Measurements from ENCODE around the gene BST1.

Gene BST1

GRCh38 chr4:15704129-15704528, 1.3 kb downstream of the BST1 start:
- no peak for DNase-seq
- Histone ChIP-seq H3K9ac (ENCODE audit: low read length) (no peak overlapping the region), H3K4ac (ENCODE audit: low read depth, low read length) (no peak overlapping the region), H3K4me3 (ENCODE audit: low read length) (no peak overlapping the region), H2BK15ac (replicated peaks; ENCODE audit: low read depth) (no peak overlapping the region), H2BK5ac (ENCODE audit: low read length) (no peak overlapping the region), H4K8ac (ENCODE audit: low read depth, low read length) (no peak overlapping the region), H3K56ac (ENCODE audit: low read length) (no peak overlapping the region), H3K23ac (ENCODE audit: low read length) (no peak overlapping the region), H3K79me2 (ENCODE audit: control insufficient read depth, insufficient read depth, low read length) (no peaks in the 10 kb centered on the region), H3K79me1 (ENCODE audit: low read length) (no peaks in the 10 kb centered on the region), H2AK5ac (ENCODE audit: low read length) (no peak overlapping the region), H2BK120ac (ENCODE audit: low read depth, low read length) (no peak overlapping the region), H3K27ac (ENCODE audit: low read depth, low read length) (no peak overlapping the region), H3K27me3 (ENCODE audit: insufficient read depth, low read length, poor library complexity) (no peaks in the 10 kb centered on the region), H3K4me1 (ENCODE audit: control insufficient read depth, low read depth, low read length) (no peaks in the 10 kb centered on the region), H3K4me2 (ENCODE audit: low read length) (no peak overlapping the region), H3K18ac (ENCODE audit: low read length) (no peak overlapping the region), H3K36me3 (ENCODE audit: control insufficient read depth, insufficient read depth, low read length) (no peaks in the 10 kb centered on the region), H4K5ac (ENCODE audit: low read length) (no peak overlapping the region)

DNA sequence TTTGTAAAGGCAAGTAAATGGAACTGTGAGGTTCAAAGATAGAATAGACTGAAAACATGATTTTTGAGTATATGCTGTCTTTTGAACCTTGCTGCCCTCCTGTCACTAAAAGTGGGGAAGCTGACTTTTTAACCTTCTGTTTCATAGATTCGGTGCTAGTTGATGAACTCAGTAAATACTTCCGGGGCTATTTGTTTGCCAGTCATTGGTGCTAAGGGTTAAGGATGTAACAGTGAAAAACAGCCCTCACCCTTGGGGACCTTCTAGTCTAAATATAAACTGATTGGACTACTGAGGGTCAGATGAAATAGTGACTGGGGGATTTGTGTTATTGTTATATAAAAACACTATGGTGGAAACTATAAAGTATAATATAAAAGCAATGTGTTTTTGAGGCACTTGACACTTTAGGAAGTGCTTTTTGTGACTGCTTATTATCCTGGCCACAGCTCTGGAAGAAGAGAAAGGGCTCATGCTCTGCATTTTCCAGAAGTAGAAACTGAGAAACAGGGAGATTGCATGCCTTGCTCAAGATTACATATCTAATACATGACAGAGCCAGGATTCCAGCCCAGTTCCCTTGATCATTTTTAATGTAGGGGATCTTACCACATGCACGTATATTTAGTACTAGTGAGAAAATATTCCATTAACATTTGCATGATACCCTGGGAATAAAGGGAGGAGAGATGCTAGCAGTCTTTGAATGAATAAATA, 3.9 kb downstream of the BST1 start:
- no peaks in the 10 kb centered on the region for H3K79me2 ChIP-seq (ENCODE audit: control insufficient read depth, insufficient read depth, low read length)
- H3K27me3 ChIP-seq (ENCODE audit: insufficient read depth, low read length, poor library complexity), result no peaks in the 10 kb centered on the region
- no peaks in the 10 kb centered on the region for H3K36me3 ChIP-seq (ENCODE audit: control insufficient read depth, insufficient read depth, low read length)
- no peak overlapping the region for H3K56ac ChIP-seq (ENCODE audit: low read length)
- H3K4me3 ChIP-seq (ENCODE audit: low read length), result no peak overlapping the region
- no peaks in the 10 kb centered on the region for H3K4me1 ChIP-seq (ENCODE audit: control insufficient read depth, low read depth, low read length)
- no peak overlapping the region for H2BK120ac ChIP-seq (ENCODE audit: low read depth, low read length)
- H2AK5ac ChIP-seq (ENCODE audit: low read length), result no peak overlapping the region
- H2BK15ac ChIP-seq (replicated peaks; ENCODE audit: low read depth), result no peak overlapping the region
- no peak overlapping the region for H3K27ac ChIP-seq (ENCODE audit: low read depth, low read length)
- no peak overlapping the region for H3K4me2 ChIP-seq (ENCODE audit: low read length)
- H3K9ac ChIP-seq (ENCODE audit: low read length), result no peak overlapping the region
- H3K4ac ChIP-seq (ENCODE audit: low read depth, low read length), result no peak overlapping the region
- no peak for DNase-seq
- no peak overlapping the region for H4K5ac ChIP-seq (ENCODE audit: low read length)
- no peak overlapping the region for H3K18ac ChIP-seq (ENCODE audit: low read length)
- H4K8ac ChIP-seq (ENCODE audit: low read depth, low read length), result no peak overlapping the region
- no CpG with 5 or more reads among the region's 3 CpGs for WGBS (ENCODE audit: extremely low coverage, insufficient coverage, low lambda C conversion rate)
- H3K23ac ChIP-seq (ENCODE audit: low read length), result no peak overlapping the region
- no peak overlapping the region for H2BK5ac ChIP-seq (ENCODE audit: low read length)
- no peaks in the 10 kb centered on the region for H3K79me1 ChIP-seq (ENCODE audit: low read length)

GRCh38 chr4:15707363-15707715, 4.5 kb downstream of the BST1 start:
- H3K4me3 ChIP-seq (ENCODE audit: low read length), result no peak overlapping the region
- no peak overlapping the region for H4K8ac ChIP-seq (ENCODE audit: low read depth, low read length)
- H3K4me1 ChIP-seq (ENCODE audit: control insufficient read depth, low read depth, low read length), result no peaks in the 10 kb centered on the region
- no peak overlapping the region for H3K9ac ChIP-seq (ENCODE audit: low read length)
- no peak overlapping the region for H4K5ac ChIP-seq (ENCODE audit: low read length)
- H3K27ac ChIP-seq (ENCODE audit: low read depth, low read length), result no peak overlapping the region
- no peak overlapping the region for H2AK5ac ChIP-seq (ENCODE audit: low read length)
- no peaks in the 10 kb centered on the region for H3K79me1 ChIP-seq (ENCODE audit: low read length)
- H3K4me2 ChIP-seq (ENCODE audit: low read length), result no peak overlapping the region
- no peaks in the 10 kb centered on the region for H3K36me3 ChIP-seq (ENCODE audit: control insufficient read depth, insufficient read depth, low read length)
- no peak overlapping the region for H2BK15ac ChIP-seq (replicated peaks; ENCODE audit: low read depth)
- no peaks in the 10 kb centered on the region for H3K79me2 ChIP-seq (ENCODE audit: control insufficient read depth, insufficient read depth, low read length)
- no peak overlapping the region for H3K4ac ChIP-seq (ENCODE audit: low read depth, low read length)
- no peaks in the 10 kb centered on the region for H3K27me3 ChIP-seq (ENCODE audit: insufficient read depth, low read length, poor library complexity)
- WGBS (ENCODE audit: extremely low coverage, insufficient coverage, low lambda C conversion rate), result no CpG with 5 or more reads among the region's 7 CpGs
- no peak for DNase-seq
- H3K23ac ChIP-seq (ENCODE audit: low read length), result no peak overlapping the region
- H2BK5ac ChIP-seq (ENCODE audit: low read length), result no peak overlapping the region
- H2BK120ac ChIP-seq (ENCODE audit: low read depth, low read length), result no peak overlapping the region
- no peak overlapping the region for H3K18ac ChIP-seq (ENCODE audit: low read length)
- H3K56ac ChIP-seq (ENCODE audit: low read length), result no peak overlapping the region

- Histone ChIP-seq H3K4me2 (ENCODE audit: low read length) (no peak overlapping the region), H3K4me1 (ENCODE audit: control insufficient read depth, low read depth, low read length) (no peaks in the 10 kb centered on the region), H3K36me3 (ENCODE audit: control insufficient read depth, insufficient read depth, low read length) (no peaks in the 10 kb centered on the region), H3K23ac (ENCODE audit: low read length) (no peak overlapping the region), H3K4me3 (ENCODE audit: low read length) (no peak overlapping the region), H3K27me3 (ENCODE audit: insufficient read depth, low read length, poor library complexity) (no peaks in the 10 kb centered on the region), H4K8ac (ENCODE audit: low read depth, low read length) (no peak overlapping the region), H3K79me2 (ENCODE audit: control insufficient read depth, insufficient read depth, low read length) (no peaks in the 10 kb centered on the region), H2BK120ac (ENCODE audit: low read depth, low read length) (no peak overlapping the region), H3K79me1 (ENCODE audit: low read length) (no peaks in the 10 kb centered on the region), H2AK5ac (ENCODE audit: low read length) (no peak overlapping the region), H3K27ac (ENCODE audit: low read depth, low read length) (no peak overlapping the region), H2BK15ac (replicated peaks; ENCODE audit: low read depth) (no peak overlapping the region), H3K4ac (ENCODE audit: low read depth, low read length) (no peak overlapping the region), H3K56ac (ENCODE audit: low read length) (no peak overlapping the region), H4K5ac (ENCODE audit: low read length) (no peak overlapping the region), H3K18ac (ENCODE audit: low read length) (no peak overlapping the region), H3K9ac (ENCODE audit: low read length) (no peak overlapping the region), H2BK5ac (ENCODE audit: low read length) (no peak overlapping the region)
- WGBS (ENCODE audit: extremely low coverage, insufficient coverage, low lambda C conversion rate), result no CpG with 5 or more reads among the region's 2 CpGs
- no peak for DNase-seq
Observed at GRCh38 chr4:15711762-15712161, 8.9 kb downstream of the BST1 start.

DNA sequence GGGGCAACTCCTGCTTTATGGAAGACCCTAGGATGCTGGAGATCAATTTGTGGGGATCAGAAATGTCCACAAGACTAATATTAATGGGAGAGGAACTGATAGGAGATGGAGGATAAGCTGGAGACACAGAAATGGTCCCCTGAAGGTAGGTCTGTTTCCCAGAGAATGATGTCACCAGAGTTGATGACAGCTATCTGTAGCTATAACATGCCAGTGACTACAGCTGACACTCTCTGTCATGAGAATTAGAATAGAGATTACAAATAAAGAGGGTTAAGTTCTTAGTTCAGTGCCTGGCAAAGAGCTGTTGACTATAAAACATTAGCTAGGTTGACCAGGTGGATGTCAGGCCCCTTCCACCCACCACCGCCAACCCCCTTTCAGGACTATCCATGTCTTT, 9.3 kb downstream of the BST1 start:
- no peaks in the 10 kb centered on the region for H3K4me1 ChIP-seq (ENCODE audit: control insufficient read depth, low read depth, low read length)
- DNase-seq, result no peak
- no peak overlapping the region for H3K4me2 ChIP-seq (ENCODE audit: low read length)
- no peaks in the 10 kb centered on the region for H3K79me1 ChIP-seq (ENCODE audit: low read length)
- H3K56ac ChIP-seq (ENCODE audit: low read length), result no peak overlapping the region
- H3K27ac ChIP-seq (ENCODE audit: low read depth, low read length), result no peak overlapping the region
- no peaks in the 10 kb centered on the region for H3K27me3 ChIP-seq (ENCODE audit: insufficient read depth, low read length, poor library complexity)
- H3K23ac ChIP-seq (ENCODE audit: low read length), result no peak overlapping the region
- H4K8ac ChIP-seq (ENCODE audit: low read depth, low read length), result no peak overlapping the region
- H3K79me2 ChIP-seq (ENCODE audit: control insufficient read depth, insufficient read depth, low read length), result no peaks in the 10 kb centered on the region
- no peak overlapping the region for H3K4me3 ChIP-seq (ENCODE audit: low read length)
- H4K5ac ChIP-seq (ENCODE audit: low read length), result no peak overlapping the region
- H3K9ac ChIP-seq (ENCODE audit: low read length), result no peak overlapping the region
- no peaks in the 10 kb centered on the region for H3K36me3 ChIP-seq (ENCODE audit: control insufficient read depth, insufficient read depth, low read length)
- no peak overlapping the region for H2AK5ac ChIP-seq (ENCODE audit: low read length)
- H3K4ac ChIP-seq (ENCODE audit: low read depth, low read length), result no peak overlapping the region
- H3K18ac ChIP-seq (ENCODE audit: low read length), result no peak overlapping the region
- no peak overlapping the region for H2BK15ac ChIP-seq (replicated peaks; ENCODE audit: low read depth)
- H2BK120ac ChIP-seq (ENCODE audit: low read depth, low read length), result no peak overlapping the region
- no peak overlapping the region for H2BK5ac ChIP-seq (ENCODE audit: low read length)
- WGBS (ENCODE audit: extremely low coverage, insufficient coverage, low lambda C conversion rate), result no CpG with 5 or more reads among the region's 1 CpG

- Histone ChIP-seq H3K4me1 (ENCODE audit: control insufficient read depth, low read depth, low read length) (no peaks in the 10 kb centered on the region), H4K5ac (ENCODE audit: low read length) (no peak overlapping the region), H3K27ac (ENCODE audit: low read depth, low read length) (no peak overlapping the region), H3K79me2 (ENCODE audit: control insufficient read depth, insufficient read depth, low read length) (no peaks in the 10 kb centered on the region), H2AK5ac (ENCODE audit: low read length) (no peak overlapping the region), H3K27me3 (ENCODE audit: insufficient read depth, low read length, poor library complexity) (no peaks in the 10 kb centered on the region), H3K4ac (ENCODE audit: low read depth, low read length) (no peak overlapping the region), H3K4me2 (ENCODE audit: low read length) (no peak overlapping the region), H3K79me1 (ENCODE audit: low read length) (no peaks in the 10 kb centered on the region), H3K56ac (ENCODE audit: low read length) (no peak overlapping the region), H3K9ac (ENCODE audit: low read length) (no peak overlapping the region), H3K36me3 (ENCODE audit: control insufficient read depth, insufficient read depth, low read length) (no peaks in the 10 kb centered on the region), H3K23ac (ENCODE audit: low read length) (no peak overlapping the region), H2BK120ac (ENCODE audit: low read depth, low read length) (no peak overlapping the region), H4K8ac (ENCODE audit: low read depth, low read length) (no peak overlapping the region), H2BK15ac (replicated peaks; ENCODE audit: low read depth) (no peak overlapping the region), H2BK5ac (ENCODE audit: low read length) (no peak overlapping the region), H3K4me3 (ENCODE audit: low read length) (no peak overlapping the region), H3K18ac (ENCODE audit: low read length) (no peak overlapping the region)
- no CpG with 5 or more reads among the region's 1 CpG for WGBS (ENCODE audit: extremely low coverage, insufficient coverage, low lambda C conversion rate)
- DNase-seq, result no peak
Observed at GRCh38 chr4:15714141-15714540, 11.3 kb downstream of the BST1 start.

Measured in mesendoderm (in vitro differentiated cells).